CD14-positive monocyte (primary cell): ENCODE results near the gene ARHGAP35. TPM values are rescaled to one million over a fixed set of nuclear protein-coding genes. Genes with fewer than 3 reads are reported as not detected.

Experiments
- DNase-seq, 3 donors: peaks; one replicate each; pipeline ENCODE4 v3.0.0-alpha.2; 2011 to 2022
- H2AFZ ChIP-seq: 2 replicates; pipeline ENCODE4 v1.6.0; 2012; ENCODE audit warnings: mild to moderate bottlenecking, low read depth, low read length, inconsistent platforms; ENCODE audit not compliant: insufficient read depth, poor library complexity, severe bottlenecking
- H3K27ac ChIP-seq, 2 donors: 1 replicate in 1 of 2; 2 replicates in 1 of 2; pipeline ENCODE4 v1.5.1; 2012 to 2013; ENCODE audit warnings: low read length in 2 of 2, control low read depth in 1 of 2, inconsistent platforms in 1 of 2, low read depth in 1 of 2, mild to moderate bottlenecking in 1 of 2
- H3K27me3 ChIP-seq, 2 donors: one replicate each; pipeline versions ENCODE4 v1.6.0 to v1.6.1; 2011 to 2013; ENCODE audit warnings: low read length in 2 of 2; ENCODE audit not compliant: control insufficient read depth in 2 of 2, insufficient read depth in 2 of 2
- H3K36me3 ChIP-seq, 2 donors: replicated peaks in 1 of 2; 1 replicate in 1 of 2; 2 replicates in 1 of 2; pipeline versions ENCODE4 v1.5.1 to v1.6.1; 2012 to 2013; ENCODE audit warnings: low read length in 2 of 2, control low read depth in 1 of 2, inconsistent platforms in 1 of 2, mild to moderate bottlenecking in 1 of 2; ENCODE audit not compliant: insufficient read depth in 2 of 2, control insufficient read depth in 1 of 2
- H3K4me1 ChIP-seq, 2 donors: 1 replicate in 1 of 2; 2 replicates in 1 of 2; pipeline versions ENCODE4 v1.5.1 to v1.6.1; 2012 to 2013; ENCODE audit warnings: low read length in 2 of 2, control low read depth in 1 of 2, inconsistent platforms in 1 of 2, mild to moderate bottlenecking in 1 of 2, moderate library complexity in 1 of 2; ENCODE audit not compliant: insufficient read depth in 2 of 2, control insufficient read depth in 1 of 2
- H3K4me2 ChIP-seq: replicated peaks from 2 replicates; pipeline ENCODE3; 2012; ENCODE audit warnings: low read length, moderate library complexity, mild to moderate bottlenecking; ENCODE audit not compliant: poor library complexity, severe bottlenecking; ENCODE audit errors: extremely low read depth
- H3K4me3 ChIP-seq, 3 experiments: fragments of 200-600 bp in 1 of 3; sonication (generic) in 1 of 3; replicated peaks in 1 of 3; 1 replicate in 2 of 3; 2 replicates in 1 of 3; pipeline ENCODE4 v1.5.1; 2011 to 2013; ENCODE audit warnings: low read length in 3 of 3, mild to moderate bottlenecking in 3 of 3, control low read depth in 2 of 3, low read depth in 2 of 3, inconsistent platforms in 1 of 3, moderate library complexity in 1 of 3
- H3K79me2 ChIP-seq: 2 replicates; pipeline ENCODE4 v1.6.0; 2012; ENCODE audit warnings: mild to moderate bottlenecking, control low read depth, inconsistent platforms, low read length, moderate library complexity; ENCODE audit not compliant: insufficient read depth
- H3K9ac ChIP-seq: 2 replicates; pipeline ENCODE4 v1.6.0; 2017; ENCODE audit warnings: low read length, mild to moderate bottlenecking; ENCODE audit not compliant: insufficient read depth, poor library complexity, severe bottlenecking
- H3K9me3 ChIP-seq, 2 donors: replicated peaks in 1 of 2; 1 replicate in 1 of 2; 2 replicates in 1 of 2; pipeline versions ENCODE4 v1.5.1 to v1.6.1; 2012 to 2013; ENCODE audit warnings: low read length in 2 of 2, control low read depth in 1 of 2; ENCODE audit not compliant: control insufficient read depth in 1 of 2, insufficient read depth in 1 of 2
- H4K20me1 ChIP-seq: 2 replicates; pipeline ENCODE4 v1.6.0; 2012; ENCODE audit warnings: mild to moderate bottlenecking, low read length, control low read depth, moderate library complexity; ENCODE audit not compliant: insufficient read depth
- H3K27ac Mint-ChIP-seq, 7 donors: one replicate each; pipeline ENCODE4 v1.8.0; 2020; ENCODE audit warnings: mild to moderate bottlenecking in 7 of 7, mixed read lengths in 7 of 7, moderate library complexity in 6 of 7, inconsistent platforms in 2 of 7
- H3K27me3 Mint-ChIP-seq, 3 donors: one replicate each; pipeline ENCODE4 v1.8.0; 2021 to 2022; ENCODE audit warnings: low read depth in 3 of 3, mild to moderate bottlenecking in 3 of 3, mixed read lengths in 3 of 3, moderate library complexity in 3 of 3, inconsistent platforms in 1 of 3
- H3K36me3 Mint-ChIP-seq, 2 donors: one replicate each; pipeline ENCODE4 v1.8.0; 2020; ENCODE audit warnings: mixed read lengths in 2 of 2, inconsistent platforms in 1 of 2, mild to moderate bottlenecking in 1 of 2
- H3K4me1 Mint-ChIP-seq: one replicate; pipeline ENCODE4 v1.8.0; 2020; ENCODE audit warnings: mild to moderate bottlenecking, mixed read lengths
- H3K4me3 Mint-ChIP-seq, 2 donors: one replicate each; pipeline ENCODE4 v1.8.0; 2020; ENCODE audit warnings: mild to moderate bottlenecking in 2 of 2, mixed read lengths in 2 of 2, moderate library complexity in 1 of 2
- H3K9me3 Mint-ChIP-seq, 7 donors: one replicate each; pipeline ENCODE4 v1.8.0; 2020 to 2022; ENCODE audit warnings: mixed read lengths in 7 of 7, mild to moderate bottlenecking in 6 of 7, moderate library complexity in 6 of 7, inconsistent platforms in 2 of 7
- WGBS: methylation state at CpG from one replicate; pipeline ENCODE4 v1.1.5; 2013; ENCODE audit warnings: missing lambda C conversion rate; ENCODE audit not compliant: insufficient coverage; 5-methylcytosine and 5-hydroxymethylcytosine counted together
- intact Hi-C, 2 donors: fragments of 100-400 bp; cut with micrococcal nuclease; formaldehyde crosslinking; loops; one replicate each; pipeline versions ENCODE4 v1.15.0 to v1.15.1; 2023
- polyA plus RNA-seq, 3 donors: library from polyadenylated mRNA; depleted of rRNA in 1 of 3; unstranded in 2 of 3; stranded (reverse) in 1 of 3; fragments of 300-500 nt in 2 of 3; fragments of >200 nt in 1 of 3; fragmentation: Illumina TruSeq in 2 of 3; gene quantifications; 1 replicate in 2 of 3; 2 replicates in 1 of 3; pipeline ENCODE4 v1.2.3, GENCODE V29; 2012 to 2021
- TF ChIP-seq, protein P1 (sequence below): fragments of 200-600 bp; IDR thresholded peaks from one replicate; pipeline ENCODE4 v1.8.0; 2022; ENCODE audit warnings: antibody characterized with exemption, mild to moderate bottlenecking

ARHGAP35 gene
- polyA plus RNA-seq, 3 donors = 1.5 to 7.6 (median 2.0) TPM

- intact Hi-C loops = loop anchor here in 1 of 2 donors (10.0 kb wide), 1 partner anchor 992 kb away; the partner anchor contains the start of genes FOXA3 and SYMPK
- Mint-ChIP-seq H3K9me3 (peaks cover 0 to 4% (median 0%) of the 10 kb centered on the region in 7 donors), H3K27me3 (peaks cover 2 to 4% (median 3%) of the 10 kb centered on the region in 3 donors), H3K27ac (peak overlapping the region; percentile 88 to 94 (median 89)), H3K4me1 (peaks cover 21% of the 10 kb centered on the region), H3K4me3 (peak overlapping the region; percentile 84 to 94), H3K36me3 (no peaks in the 10 kb centered on the region)
- Histone ChIP-seq H4K20me1 (no peaks in the 10 kb centered on the region), H3K4me3 (peak overlapping the region; percentile 11 to 74 (median 46)), H3K79me2 (peaks cover 13% of the 10 kb centered on the region), H2AFZ (peak overlapping the region; percentile 87), H3K36me3 (no peaks in the 10 kb centered on the region), H3K9ac (peak overlapping the region; percentile 50), H3K4me2 (peak overlapping the region; percentile 81), H3K27me3 (no peaks in the 10 kb centered on the region), H3K27ac (peak overlapping the region; percentile 54 to 81), H3K4me1 (peaks cover 22 to 31% of the 10 kb centered on the region in 2 donors), H3K9me3 (peaks cover 0 to 3% of the 10 kb centered on the region in 2 donors)
- WGBS = 3% methylated on average over 29 of the region's 41 CpGs
- DNase-seq = peak; percentile 80 to 91 (median 88)
- TF ChIP-seq, protein P1, sequence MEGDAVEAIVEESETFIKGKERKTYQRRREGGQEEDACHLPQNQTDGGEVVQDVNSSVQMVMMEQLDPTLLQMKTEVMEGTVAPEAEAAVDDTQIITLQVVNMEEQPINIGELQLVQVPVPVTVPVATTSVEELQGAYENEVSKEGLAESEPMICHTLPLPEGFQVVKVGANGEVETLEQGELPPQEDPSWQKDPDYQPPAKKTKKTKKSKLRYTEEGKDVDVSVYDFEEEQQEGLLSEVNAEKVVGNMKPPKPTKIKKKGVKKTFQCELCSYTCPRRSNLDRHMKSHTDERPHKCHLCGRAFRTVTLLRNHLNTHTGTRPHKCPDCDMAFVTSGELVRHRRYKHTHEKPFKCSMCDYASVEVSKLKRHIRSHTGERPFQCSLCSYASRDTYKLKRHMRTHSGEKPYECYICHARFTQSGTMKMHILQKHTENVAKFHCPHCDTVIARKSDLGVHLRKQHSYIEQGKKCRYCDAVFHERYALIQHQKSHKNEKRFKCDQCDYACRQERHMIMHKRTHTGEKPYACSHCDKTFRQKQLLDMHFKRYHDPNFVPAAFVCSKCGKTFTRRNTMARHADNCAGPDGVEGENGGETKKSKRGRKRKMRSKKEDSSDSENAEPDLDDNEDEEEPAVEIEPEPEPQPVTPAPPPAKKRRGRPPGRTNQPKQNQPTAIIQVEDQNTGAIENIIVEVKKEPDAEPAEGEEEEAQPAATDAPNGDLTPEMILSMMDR = peak; percentile 71
These were observed 4.5 kb upstream of the ARHGAP35 start for GRCh38 chr19:46856062-46857022.

- Histone ChIP-seq H3K36me3 (no peaks in the 10 kb centered on the region), H3K4me2 (peak overlapping the region; percentile 18), H3K9ac (no peak overlapping the region), H3K79me2 (peaks cover 46% of the 10 kb centered on the region), H4K20me1 (peaks cover 28% of the 10 kb centered on the region), H3K27me3 (no peaks in the 10 kb centered on the region), H3K4me1 (peaks cover 47 to 59% of the 10 kb centered on the region in 2 donors), H3K27ac (peak overlapping the region in 1 of 2 donors; percentile 82), H3K9me3 (peaks cover 0 to 3% of the 10 kb centered on the region in 2 donors), H2AFZ (peak overlapping the region; percentile 91), H3K4me3 (peak overlapping the region in 1 of 3 experiments; percentile 83)
- H3K9me3 Mint-ChIP-seq = peaks cover 0 to 4% (median 0%) of the 10 kb centered on the region in 7 donors
- DNase-seq = no peak
- 7% methylated on average over 14 of the region's 18 CpGs for WGBS
- peak overlapping the region; percentile 87 to 89 for H3K4me3 Mint-ChIP-seq
- peaks cover 22% of the 10 kb centered on the region for H3K4me1 Mint-ChIP-seq
- intact Hi-C loops = loop anchor here in 1 of 2 donors (10.0 kb wide), 2 partner anchors 125 to 995 kb away; partner anchors contain the start of genes FOXA3 and SYMPK
- H3K27ac Mint-ChIP-seq = peak overlapping the region; percentile 82 to 95 (median 92)
- TF ChIP-seq, protein P1 = no peak
- H3K27me3 Mint-ChIP-seq = peaks cover 0 to 3% (median 0%) of the 10 kb centered on the region in 3 donors
- no peaks in the 10 kb centered on the region for H3K36me3 Mint-ChIP-seq
These were observed 1.1 kb upstream of the ARHGAP35 start for GRCh38 chr19:46859637-46860124.
